ENCODE measurements around the gene FCN1.

Gene FCN1

GRCh38 chr9:134870301-134870694, 47.4 kb downstream of the FCN1 start:
- H3K9me3 ChIP-seq (ENCODE audit: insufficient read depth, low read depth, low read length): no peaks in the 10 kb centered on the region
- no peak overlapping the region for H3K4me3 ChIP-seq (ENCODE audit: low read length)
- no peak overlapping the region for H3K9ac ChIP-seq (ENCODE audit: low read depth, low read length)
- H3K27me3 ChIP-seq (ENCODE audit: insufficient read depth, low read length): no peaks in the 10 kb centered on the region
- H3K4me1 ChIP-seq (ENCODE audit: insufficient read depth, low read length): no peaks in the 10 kb centered on the region
- no peaks in the 10 kb centered on the region for H3K36me3 ChIP-seq (ENCODE audit: insufficient read depth, low read depth, low read length)
- H3K27ac ChIP-seq (ENCODE audit: low read length): no peak overlapping the region

GRCh38 chr9:134869554-134870300, 48.0 kb downstream of the FCN1 start:
- no peak overlapping the region for H3K9ac ChIP-seq (ENCODE audit: low read depth, low read length)
- H3K4me3 ChIP-seq (ENCODE audit: low read length): no peak overlapping the region
- no peaks in the 10 kb centered on the region for H3K27me3 ChIP-seq (ENCODE audit: insufficient read depth, low read length)
- no peaks in the 10 kb centered on the region for H3K36me3 ChIP-seq (ENCODE audit: insufficient read depth, low read depth, low read length)
- no peaks in the 10 kb centered on the region for H3K9me3 ChIP-seq (ENCODE audit: insufficient read depth, low read depth, low read length)
- no peak overlapping the region for H3K27ac ChIP-seq (ENCODE audit: low read length)
- no peaks in the 10 kb centered on the region for H3K4me1 ChIP-seq (ENCODE audit: insufficient read depth, low read length)

- Histone ChIP-seq H3K4me1 (ENCODE audit: insufficient read depth, low read length) (no peaks in the 10 kb centered on the region), H3K27me3 (ENCODE audit: insufficient read depth, low read length) (no peaks in the 10 kb centered on the region), H3K27ac (ENCODE audit: low read length) (no peak overlapping the region), H3K9ac (ENCODE audit: low read depth, low read length) (no peak overlapping the region), H3K9me3 (ENCODE audit: insufficient read depth, low read depth, low read length) (no peaks in the 10 kb centered on the region), H3K36me3 (ENCODE audit: insufficient read depth, low read depth, low read length) (no peaks in the 10 kb centered on the region), H3K4me3 (ENCODE audit: low read length) (no peak overlapping the region)
These were observed 48.8 kb downstream of the FCN1 start for GRCh38 chr9:134868751-134869553.

- Histone ChIP-seq H3K9ac (ENCODE audit: low read depth, low read length) (no peak overlapping the region), H3K27me3 (ENCODE audit: insufficient read depth, low read length) (no peaks in the 10 kb centered on the region), H3K4me3 (ENCODE audit: low read length) (no peak overlapping the region), H3K36me3 (ENCODE audit: insufficient read depth, low read depth, low read length) (no peaks in the 10 kb centered on the region), H3K27ac (ENCODE audit: low read length) (no peak overlapping the region), H3K9me3 (ENCODE audit: insufficient read depth, low read depth, low read length) (no peaks in the 10 kb centered on the region), H3K4me1 (ENCODE audit: insufficient read depth, low read length) (no peaks in the 10 kb centered on the region)
These were observed 49.6 kb downstream of the FCN1 start for GRCh38 chr9:134867917-134868750.

- H3K9ac ChIP-seq (ENCODE audit: low read depth, low read length): no peak overlapping the region
- H3K27ac ChIP-seq (ENCODE audit: low read length): no peak overlapping the region
These were observed 52.9 kb downstream of the FCN1 start for GRCh38 chr9:134864821-134865190.

GRCh38 chr9:134863941-134864820, 53.5 kb downstream of the FCN1 start:
- no peaks in the 10 kb centered on the region for H3K36me3 ChIP-seq (ENCODE audit: insufficient read depth, low read depth, low read length)
- no peak overlapping the region for H3K9ac ChIP-seq (ENCODE audit: low read depth, low read length)
- no peaks in the 10 kb centered on the region for H3K27me3 ChIP-seq (ENCODE audit: insufficient read depth, low read length)
- no peak overlapping the region for H3K4me3 ChIP-seq (ENCODE audit: low read length)
- H3K27ac ChIP-seq (ENCODE audit: low read length): no peak overlapping the region
- H3K9me3 ChIP-seq (ENCODE audit: insufficient read depth, low read depth, low read length): no peaks in the 10 kb centered on the region
- no peaks in the 10 kb centered on the region for H3K4me1 ChIP-seq (ENCODE audit: insufficient read depth, low read length)

More at GRCh38 chr9:134864821-134865190, 52.9 kb downstream of the FCN1 start:
- Histone ChIP-seq H3K4me3 (ENCODE audit: low read length) (no peak overlapping the region), H3K36me3 (ENCODE audit: insufficient read depth, low read depth, low read length) (no peaks in the 10 kb centered on the region), H3K27me3 (ENCODE audit: insufficient read depth, low read length) (no peaks in the 10 kb centered on the region), H3K4me1 (ENCODE audit: insufficient read depth, low read length) (no peaks in the 10 kb centered on the region), H3K9me3 (ENCODE audit: insufficient read depth, low read depth, low read length) (no peaks in the 10 kb centered on the region)

GRCh38 chr9:134863306-134863902, 54.3 kb downstream of the FCN1 start:
- Histone ChIP-seq H3K9ac (ENCODE audit: low read depth, low read length) (no peak overlapping the region), H3K4me1 (ENCODE audit: insufficient read depth, low read length) (no peaks in the 10 kb centered on the region), H3K9me3 (ENCODE audit: insufficient read depth, low read depth, low read length) (no peaks in the 10 kb centered on the region), H3K27me3 (ENCODE audit: insufficient read depth, low read length) (no peaks in the 10 kb centered on the region), H3K4me3 (ENCODE audit: low read length) (no peak overlapping the region), H3K36me3 (ENCODE audit: insufficient read depth, low read depth, low read length) (no peaks in the 10 kb centered on the region), H3K27ac (ENCODE audit: low read length) (no peak overlapping the region)

- Histone ChIP-seq H3K27ac (ENCODE audit: low read length) (no peak overlapping the region), H3K9ac (ENCODE audit: low read depth, low read length) (no peak overlapping the region)
These were observed 55.9 kb downstream of the FCN1 start for GRCh38 chr9:134861595-134862334.

GRCh38 chr9:134860510-134860909, 57.2 kb downstream of the FCN1 start:
- no peak overlapping the region for H3K4me3 ChIP-seq (ENCODE audit: low read length)
- no peak overlapping the region for H3K27ac ChIP-seq (ENCODE audit: low read length)

More at GRCh38 chr9:134861595-134862334, 55.9 kb downstream of the FCN1 start:
- Histone ChIP-seq H3K36me3 (ENCODE audit: insufficient read depth, low read depth, low read length) (no peaks in the 10 kb centered on the region), H3K27me3 (ENCODE audit: insufficient read depth, low read length) (no peaks in the 10 kb centered on the region), H3K4me3 (ENCODE audit: low read length) (no peak overlapping the region), H3K4me1 (ENCODE audit: insufficient read depth, low read length) (no peaks in the 10 kb centered on the region), H3K9me3 (ENCODE audit: insufficient read depth, low read depth, low read length) (no peaks in the 10 kb centered on the region)

GRCh38 chr9:134858051-134858841, 59.5 kb downstream of the FCN1 start:
- no peak overlapping the region for H3K4me3 ChIP-seq (ENCODE audit: low read length)
- no peaks in the 10 kb centered on the region for H3K4me1 ChIP-seq (ENCODE audit: insufficient read depth, low read length)
- no peak overlapping the region for H3K9ac ChIP-seq (ENCODE audit: low read depth, low read length)
- no peak overlapping the region for H3K27ac ChIP-seq (ENCODE audit: low read length)
- H3K27me3 ChIP-seq (ENCODE audit: insufficient read depth, low read length): no peaks in the 10 kb centered on the region
- no peaks in the 10 kb centered on the region for H3K36me3 ChIP-seq (ENCODE audit: insufficient read depth, low read depth, low read length)
- H3K9me3 ChIP-seq (ENCODE audit: insufficient read depth, low read depth, low read length): no peaks in the 10 kb centered on the region

More at GRCh38 chr9:134860510-134860909, 57.2 kb downstream of the FCN1 start:
- Histone ChIP-seq H3K4me1 (ENCODE audit: insufficient read depth, low read length) (no peaks in the 10 kb centered on the region), H3K9ac (ENCODE audit: low read depth, low read length) (no peak overlapping the region), H3K27me3 (ENCODE audit: insufficient read depth, low read length) (no peaks in the 10 kb centered on the region), H3K9me3 (ENCODE audit: insufficient read depth, low read depth, low read length) (no peaks in the 10 kb centered on the region), H3K36me3 (ENCODE audit: insufficient read depth, low read depth, low read length) (no peaks in the 10 kb centered on the region)

Measured in iPS-20b (cell line).